Measurements from ENCODE around the gene CUL1.

GRCh38 chr7:148661471-148661870 lies 37.2 kb upstream of the CUL1 start:
- no peak for TF ChIP-seq CTCF (conservative IDR thresholded peaks at IDR 0.05 in 1 of 2, IDR thresholded peaks at IDR 0.05 in 1 of 2; ENCODE audit: extremely low read depth in 1 of 2, insufficient read depth in 1 of 2, low read depth in 1 of 2, low read length in 2 of 2)
- TF ChIP-seq EZH2 (IDR thresholded peaks at IDR 0.05; ENCODE audit: borderline replicate concordance, low read length) = no peak
